NCI-H2227 (cell line): Measurements from ENCODE around the gene TAF1B.

Experiments used
- DNase-seq: peaks from one replicate; lab custom pipeline; 2025; ENCODE audit not compliant: unreplicated experiment; lab: John Stamatoyannopoulos, UW

TAF1B gene

GRCh38 chr2:9937968-9938367 lies 94.7 kb downstream of the TAF1B start:
- DNase-seq = no peak

GRCh38 chr2:9939587-9940485 lies 96.6 kb downstream of the TAF1B start:
- DNase-seq = no peak

- no peak for DNase-seq
Measured at GRCh38 chr2:9941196-9941995, 98.1 kb downstream of the TAF1B start.

DNA sequence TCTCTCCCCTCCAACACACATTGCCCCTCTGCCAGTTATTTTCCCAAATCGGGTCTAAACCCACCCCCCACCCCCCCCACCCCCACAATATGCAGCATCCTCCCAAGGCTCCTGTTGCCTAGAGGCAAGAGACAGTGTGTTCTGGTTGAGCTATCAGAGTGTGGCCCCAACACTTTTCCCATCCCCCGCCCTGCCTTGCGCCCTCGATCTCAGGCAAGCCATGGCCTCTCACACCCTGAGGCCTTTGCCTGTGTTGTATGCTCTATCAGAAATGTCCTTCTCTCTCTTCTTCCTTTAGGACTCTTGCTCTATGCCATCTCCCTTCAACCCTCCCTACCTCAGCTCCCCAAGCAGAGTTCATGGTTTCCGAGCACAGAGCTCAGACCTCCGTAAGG lies 98.7 kb downstream of the TAF1B start:
- DNase-seq = no peak

- no peak for DNase-seq
Measured at GRCh38 chr2:9944330-9944758, 101.1 kb downstream of the TAF1B start.

DNA sequence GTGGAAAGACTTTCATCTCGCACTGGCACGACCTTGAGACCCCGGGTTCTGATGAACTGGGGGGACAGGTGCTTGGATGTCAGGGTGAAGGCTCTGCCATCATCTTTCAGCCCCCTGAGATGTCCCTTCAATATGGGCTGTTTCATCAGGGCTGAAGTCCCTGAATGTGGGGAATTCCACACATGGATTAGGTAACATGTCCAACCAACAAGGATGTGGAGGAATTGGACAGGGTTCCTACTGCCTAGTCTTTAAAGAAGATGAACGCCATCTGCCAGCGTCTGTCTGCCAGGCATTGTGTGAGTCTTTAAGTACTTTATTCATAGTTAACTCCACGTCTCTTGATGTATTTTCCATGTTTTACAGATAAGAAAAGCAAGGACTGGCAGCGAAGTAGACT lies 102.3 kb downstream of the TAF1B start:
- DNase-seq = no peak

- DNase-seq = no peak
Measured at GRCh38 chr2:9946076-9946475, 102.8 kb downstream of the TAF1B start.

- no peak for DNase-seq
Measured at GRCh38 chr2:9946818-9947217, 103.5 kb downstream of the TAF1B start.

DNA sequence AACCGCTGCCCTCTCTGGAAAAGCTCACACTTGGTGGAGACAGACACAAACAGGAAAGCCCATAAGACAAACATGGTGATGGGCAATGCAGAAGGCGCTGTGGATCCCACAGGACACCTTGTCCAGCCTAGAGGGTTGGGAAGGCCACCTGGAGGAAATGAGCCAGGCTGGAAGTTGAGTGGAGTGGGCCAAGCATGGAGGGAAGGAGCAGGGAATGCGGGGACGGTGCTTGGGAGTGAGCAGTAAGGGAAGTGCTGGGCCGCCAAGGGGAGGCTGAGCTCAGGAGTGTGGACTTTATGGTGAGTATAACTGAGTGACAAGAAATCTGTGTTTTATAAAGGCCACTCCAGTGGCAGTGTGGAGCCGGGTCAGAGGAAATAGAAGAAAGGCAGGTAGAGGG lies 105.4 kb downstream of the TAF1B start:
- no peak for DNase-seq

DNA sequence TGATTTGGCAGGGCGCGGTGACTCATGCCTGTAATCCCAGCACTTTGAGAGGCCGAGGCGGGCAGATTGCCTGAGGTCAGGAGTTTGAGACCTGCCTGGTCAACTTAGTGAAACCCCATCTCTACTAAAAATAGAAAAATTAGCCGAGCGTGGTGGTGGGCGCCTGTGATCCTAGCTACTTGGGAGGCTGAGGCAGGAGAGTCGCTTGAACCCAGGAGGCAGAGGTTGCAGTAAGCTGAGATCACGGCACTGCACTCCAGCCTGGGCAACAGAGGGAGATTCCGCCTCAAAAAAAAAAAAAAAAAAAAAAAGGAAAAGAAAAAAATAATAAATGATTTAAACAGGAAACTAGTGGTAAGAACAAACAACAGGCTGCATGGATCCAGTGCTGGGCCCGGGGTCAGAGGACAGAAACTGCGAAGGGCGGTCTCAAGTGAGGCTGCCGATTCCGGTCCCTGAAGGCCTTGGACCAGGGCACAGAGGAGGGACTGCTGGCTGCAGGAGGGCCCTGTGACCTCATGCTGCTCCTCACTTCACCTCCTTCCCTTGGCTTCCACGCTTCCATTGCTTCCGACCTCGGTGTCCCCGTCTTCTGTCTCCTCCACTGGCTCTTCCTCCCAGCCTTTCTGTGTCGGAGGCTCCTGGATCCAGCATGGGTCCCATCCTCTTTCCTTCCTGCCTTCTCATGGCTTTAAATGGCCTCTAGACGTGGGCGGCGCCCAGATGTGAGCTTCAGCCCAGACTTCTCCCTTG lies 106.1 kb downstream of the TAF1B start:
- DNase-seq = no peak

- no peak for DNase-seq
Measured at GRCh38 chr2:9949992-9950520, 106.8 kb downstream of the TAF1B start.

DNA sequence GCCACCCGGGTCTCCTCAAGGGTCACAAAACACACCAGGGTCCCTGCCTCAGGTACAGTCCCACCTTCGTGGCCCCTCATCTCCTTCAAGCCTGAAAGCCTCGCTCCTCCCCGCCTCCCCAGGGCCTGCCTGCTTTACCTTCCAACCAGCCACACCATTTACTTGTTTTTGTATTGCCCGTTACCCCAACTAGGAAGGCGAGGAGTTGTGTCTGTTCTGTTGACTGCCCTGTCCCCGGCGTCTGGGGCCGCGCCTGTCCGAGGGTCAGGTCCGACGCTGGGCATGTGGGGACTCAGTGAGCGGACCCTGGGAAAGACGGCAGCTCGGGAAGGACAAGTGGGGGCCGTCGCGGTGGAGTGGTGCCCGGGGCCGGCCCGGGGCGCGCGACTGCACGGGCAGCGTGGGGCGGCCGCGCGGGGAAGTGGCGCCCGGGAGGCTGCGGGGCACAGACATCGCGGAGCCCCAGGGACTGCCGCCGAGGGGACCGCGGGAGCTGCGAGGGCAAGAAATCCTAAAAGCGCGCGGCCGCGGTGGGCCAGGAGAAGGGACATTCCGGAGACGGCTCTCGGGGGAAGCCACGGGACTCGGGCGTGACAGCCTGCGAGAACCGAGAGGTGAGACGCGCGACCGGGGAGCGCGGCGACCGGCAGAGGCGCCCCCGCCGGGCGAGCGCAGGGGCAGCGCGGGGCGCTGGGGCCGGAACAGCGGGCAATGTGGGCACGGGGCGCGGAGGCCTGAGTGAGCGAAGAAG lies 107.4 kb downstream of the TAF1B start:
- peak; percentile 71 for DNase-seq

DNA sequence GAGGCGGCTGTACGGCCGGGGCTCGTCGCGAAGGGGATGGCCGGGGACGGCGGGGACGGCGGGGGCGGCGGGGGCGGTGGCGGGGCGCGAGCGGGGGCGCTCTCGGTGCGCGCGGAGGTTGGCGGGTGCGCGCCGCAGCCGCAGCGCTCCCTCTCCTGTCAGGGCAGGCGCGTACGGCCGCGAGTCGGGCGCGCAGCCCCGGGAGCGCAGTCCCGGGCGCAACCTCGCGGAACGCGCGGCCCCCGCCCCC lies 107.9 kb downstream of the TAF1B start:
- DNase-seq = no peak

DNA sequence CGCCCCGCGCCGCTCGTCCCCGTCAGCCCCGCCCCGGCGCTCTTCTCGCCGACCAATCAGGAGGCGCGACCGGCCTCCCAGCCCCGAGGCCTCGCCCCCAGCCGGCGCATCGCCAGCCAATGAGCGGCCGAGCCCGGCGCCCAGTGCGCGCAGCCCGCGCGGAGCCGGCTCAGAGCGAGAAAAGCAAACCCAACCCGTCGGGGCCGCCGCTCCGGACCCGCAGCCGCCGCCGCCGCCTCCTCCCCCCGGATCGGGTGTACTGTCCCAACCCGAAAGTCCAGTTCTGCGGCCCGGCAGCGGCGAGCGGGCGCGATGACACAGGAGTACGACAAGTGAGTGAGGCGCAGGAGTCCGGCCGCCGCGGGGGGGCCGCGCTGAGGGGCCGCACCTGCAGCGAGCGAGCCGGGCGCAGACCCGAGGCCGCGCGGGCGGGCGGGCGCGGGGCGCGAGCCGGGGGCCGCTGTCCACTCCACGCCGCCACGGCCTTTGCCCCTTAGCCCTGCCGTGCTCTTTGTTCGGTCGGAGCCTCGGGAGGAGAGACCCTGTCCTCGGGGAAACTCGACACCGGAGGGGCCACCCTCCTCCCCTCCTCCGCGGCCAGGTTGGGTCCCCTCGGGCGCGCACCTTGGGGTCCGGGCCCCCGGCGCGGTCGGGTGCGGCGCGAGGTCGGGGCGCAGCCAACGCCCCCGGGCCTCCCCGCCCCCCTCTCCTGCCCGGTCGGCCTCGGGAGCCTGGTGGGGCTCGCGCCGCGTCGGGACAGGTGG lies 108.4 kb downstream of the TAF1B start, which contains the start of gene GRHL1:
Gene GRHL1 (plus strand): TSS at position 172 of the 764 bp plus-strand sequence. CDS start 141 bp downstream, at position 313.
- peak; percentile 96 for DNase-seq

DNA sequence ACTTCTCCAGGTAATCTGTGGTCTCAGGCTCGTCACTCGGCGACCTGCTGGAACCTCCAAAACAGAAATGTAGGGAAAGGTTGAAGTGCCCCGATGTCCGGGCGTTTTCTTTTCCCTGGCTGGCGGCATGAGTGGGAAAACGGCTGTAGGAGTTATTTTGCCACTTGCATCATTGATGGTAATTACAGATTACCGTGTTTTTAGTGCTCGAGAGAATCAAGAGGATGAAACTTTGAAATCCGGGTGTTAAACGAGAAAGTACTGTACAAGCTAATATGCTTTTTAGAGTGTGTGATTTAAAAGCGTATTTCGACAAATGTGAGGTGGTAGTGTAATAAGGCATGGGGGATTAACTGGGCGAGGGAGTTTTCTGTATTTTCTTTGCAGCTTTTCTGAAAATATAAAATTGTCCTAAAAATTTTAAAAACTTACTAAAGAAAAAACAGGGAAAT lies 109.0 kb downstream of the TAF1B start:
- DNase-seq = no peak

DNA sequence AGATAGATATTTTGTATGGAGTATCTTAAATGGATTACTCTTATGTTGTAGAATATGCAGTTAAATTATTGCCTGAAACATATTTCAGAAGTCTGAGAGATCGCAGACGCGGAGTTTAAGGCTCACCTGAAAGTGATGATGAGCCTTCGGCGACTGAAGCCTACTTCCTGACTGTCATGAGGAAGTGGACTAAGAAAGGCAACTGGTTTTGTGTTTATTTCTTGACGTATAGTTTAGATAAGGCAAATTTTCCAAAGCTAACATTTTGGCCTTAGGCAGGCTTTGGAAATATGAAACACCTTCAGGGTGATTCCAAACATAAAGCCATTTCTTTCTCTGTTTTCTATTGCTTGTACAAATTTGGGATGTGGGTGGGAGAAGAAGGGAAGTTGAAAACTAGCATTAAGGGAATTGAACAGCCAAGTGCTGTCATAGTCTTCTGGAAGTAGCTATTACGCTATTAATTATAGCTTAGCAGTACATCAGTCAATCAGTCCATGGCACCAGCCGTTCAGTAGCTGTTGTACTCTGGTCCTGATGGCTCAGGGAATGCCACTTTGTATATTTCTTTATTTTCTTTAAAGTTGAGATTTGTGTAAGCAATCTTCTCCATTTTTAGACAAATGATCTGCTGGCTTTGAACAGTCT lies 109.7 kb downstream of the TAF1B start:
- DNase-seq = peak; percentile 34

DNA sequence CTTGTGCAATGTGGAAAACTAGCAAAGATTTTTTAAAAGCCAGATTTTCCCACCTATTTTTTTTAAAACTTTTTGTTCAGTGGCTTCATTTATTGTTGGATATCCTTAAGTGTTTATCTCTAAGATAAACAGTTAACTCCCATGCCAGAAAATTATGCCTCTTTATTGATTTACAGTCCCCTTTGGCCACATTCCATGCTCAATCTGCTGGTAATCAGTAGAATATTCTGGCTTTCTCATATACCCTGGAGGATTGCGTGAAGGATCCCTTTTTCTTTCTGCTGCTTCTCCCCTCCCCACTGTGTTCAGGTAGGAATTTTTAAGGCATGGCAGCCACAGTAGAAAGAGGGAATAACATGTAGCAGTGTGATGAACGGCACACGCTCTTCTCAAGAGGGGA lies 110.9 kb downstream of the TAF1B start:
- no peak for DNase-seq

GRCh38 chr2:9958057-9958456 lies 114.8 kb downstream of the TAF1B start:
- no peak for DNase-seq

DNA sequence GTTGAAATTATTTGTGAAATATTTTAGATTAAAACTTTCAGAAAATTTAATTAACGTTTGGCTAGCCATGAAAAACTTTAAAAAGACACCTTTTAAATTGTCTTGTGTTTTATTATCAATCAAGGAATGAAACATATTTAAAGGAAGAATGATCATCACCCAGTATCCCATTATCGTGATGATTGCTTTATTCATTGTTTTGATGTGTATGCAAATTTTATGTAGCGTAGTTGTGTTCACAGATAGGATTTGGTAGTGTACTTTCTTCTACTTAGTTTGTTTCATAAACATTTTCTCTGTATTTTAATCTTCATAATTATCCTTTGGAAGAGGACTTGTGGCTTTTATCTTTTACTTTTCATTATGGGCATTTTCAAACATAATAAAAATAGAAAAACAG lies 116.0 kb downstream of the TAF1B start:
- no peak for DNase-seq
